ENCODE measurements around the gene TEX2.

DNA sequence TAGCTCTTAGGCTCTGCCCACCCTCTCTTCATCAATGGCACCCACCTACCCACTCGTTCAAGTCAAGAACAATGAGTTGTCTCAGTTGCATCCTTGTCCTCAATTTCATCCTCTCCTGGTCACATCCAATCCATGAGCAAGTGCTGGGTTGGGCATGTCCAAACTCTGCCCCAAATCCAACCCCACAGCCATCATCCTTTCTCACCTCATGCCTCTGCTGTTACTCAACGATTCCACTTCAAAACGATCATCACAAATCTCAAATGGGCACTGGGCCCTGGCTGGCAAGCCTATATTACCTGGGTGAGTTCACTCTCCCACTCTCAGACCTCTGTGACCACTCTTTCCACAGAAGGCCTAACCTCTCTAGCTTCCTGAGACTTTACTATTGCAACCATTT lies 12.0 kb upstream of the TEX2 start:
- TF ChIP-seq, protein P1, sequence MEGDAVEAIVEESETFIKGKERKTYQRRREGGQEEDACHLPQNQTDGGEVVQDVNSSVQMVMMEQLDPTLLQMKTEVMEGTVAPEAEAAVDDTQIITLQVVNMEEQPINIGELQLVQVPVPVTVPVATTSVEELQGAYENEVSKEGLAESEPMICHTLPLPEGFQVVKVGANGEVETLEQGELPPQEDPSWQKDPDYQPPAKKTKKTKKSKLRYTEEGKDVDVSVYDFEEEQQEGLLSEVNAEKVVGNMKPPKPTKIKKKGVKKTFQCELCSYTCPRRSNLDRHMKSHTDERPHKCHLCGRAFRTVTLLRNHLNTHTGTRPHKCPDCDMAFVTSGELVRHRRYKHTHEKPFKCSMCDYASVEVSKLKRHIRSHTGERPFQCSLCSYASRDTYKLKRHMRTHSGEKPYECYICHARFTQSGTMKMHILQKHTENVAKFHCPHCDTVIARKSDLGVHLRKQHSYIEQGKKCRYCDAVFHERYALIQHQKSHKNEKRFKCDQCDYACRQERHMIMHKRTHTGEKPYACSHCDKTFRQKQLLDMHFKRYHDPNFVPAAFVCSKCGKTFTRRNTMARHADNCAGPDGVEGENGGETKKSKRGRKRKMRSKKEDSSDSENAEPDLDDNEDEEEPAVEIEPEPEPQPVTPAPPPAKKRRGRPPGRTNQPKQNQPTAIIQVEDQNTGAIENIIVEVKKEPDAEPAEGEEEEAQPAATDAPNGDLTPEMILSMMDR (IDR thresholded peaks at IDR 0.05): no peak
- TF ChIP-seq POLR2A (IDR thresholded peaks at IDR 0.05): no peak

Measured in Peyer's patch (tissue), 4 donors.